HG03039 (cell line): ENCODE results near the gene TUBA4A.
"Not testable (repeated sequence)": the region's sequence is repeated elsewhere in the genome, so short reads cannot be mapped to it uniquely, and the experiment has no call there.

Experiments used
- ATAC-seq: cut with Tn5 transposase; IDR thresholded peaks from one replicate; pipeline ENCODE4 v1.9.1; 2021; ENCODE audit warnings: mild to moderate bottlenecking, moderate library complexity; ENCODE audit not compliant: unreplicated experiment

The TUBA4A gene

DNA sequence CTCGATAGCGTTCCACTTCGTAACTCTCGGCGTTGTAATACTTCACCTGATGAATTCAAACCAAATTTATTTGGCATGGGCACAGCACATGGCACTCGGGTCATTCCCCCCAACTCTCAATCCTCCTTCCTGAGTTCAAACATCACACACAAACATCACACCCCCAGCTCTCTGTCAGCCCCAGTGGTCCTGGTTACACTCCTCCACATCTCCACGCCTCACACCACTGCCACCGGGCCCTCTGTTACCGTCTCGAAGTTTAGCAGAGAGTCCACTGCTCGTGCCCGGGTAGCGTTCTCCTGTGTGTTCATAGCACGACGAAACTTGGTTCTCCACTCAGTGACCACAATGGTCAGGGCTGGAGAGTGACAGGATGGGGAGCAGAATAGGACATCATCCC is 39.6 kb downstream of the TUBA4A start:
- ATAC-seq = no peak

DNA sequence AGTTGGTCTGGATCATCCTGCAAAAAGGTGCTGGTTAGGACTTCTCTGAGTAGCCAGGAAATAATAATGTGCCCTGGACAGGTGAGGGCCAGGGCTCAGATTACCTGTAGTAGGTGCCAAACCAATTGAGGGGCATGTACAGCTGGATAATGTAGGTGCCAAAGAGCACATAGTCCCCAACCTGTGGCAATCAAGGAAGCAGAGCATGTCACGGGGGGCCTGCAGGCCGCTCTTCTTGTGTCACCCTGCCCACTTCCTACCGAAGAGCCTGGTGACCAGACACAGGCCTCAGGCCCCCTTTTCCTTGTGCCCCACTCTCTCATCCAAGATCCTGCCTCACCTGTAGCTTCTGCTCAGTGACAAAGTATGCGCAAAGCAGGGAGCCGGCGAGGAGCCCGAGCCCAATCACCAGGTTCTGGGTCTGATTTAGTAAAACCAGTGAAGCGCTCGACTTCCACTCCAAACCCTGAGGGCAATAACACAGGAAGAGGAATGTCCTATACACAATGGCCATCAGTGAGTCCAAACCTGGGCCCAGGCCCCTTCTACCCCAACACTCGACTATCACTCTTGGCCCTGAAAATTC is 40.1 kb downstream of the TUBA4A start:
- ATAC-seq = no peak

DNA sequence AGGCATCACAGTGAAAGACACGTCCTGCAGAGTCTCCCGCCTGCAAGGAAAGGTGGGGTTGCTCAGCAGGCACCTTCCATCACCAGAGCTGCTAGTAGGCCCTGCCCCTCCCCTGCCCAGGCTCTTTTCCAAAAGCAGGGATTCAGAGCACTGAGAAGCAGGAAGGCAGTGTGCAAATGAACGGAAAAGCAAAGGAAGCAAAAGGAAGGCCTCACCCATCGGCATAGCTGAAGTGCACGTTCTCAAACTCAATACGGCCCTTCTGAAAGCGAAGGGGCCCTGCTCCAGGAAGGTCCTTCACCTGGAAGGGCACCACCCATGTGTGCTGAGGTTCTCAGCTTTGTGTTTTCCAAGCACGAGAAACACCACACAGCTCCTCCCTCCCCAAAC is 40.7 kb downstream of the TUBA4A start:
- ATAC-seq = no peak

DNA sequence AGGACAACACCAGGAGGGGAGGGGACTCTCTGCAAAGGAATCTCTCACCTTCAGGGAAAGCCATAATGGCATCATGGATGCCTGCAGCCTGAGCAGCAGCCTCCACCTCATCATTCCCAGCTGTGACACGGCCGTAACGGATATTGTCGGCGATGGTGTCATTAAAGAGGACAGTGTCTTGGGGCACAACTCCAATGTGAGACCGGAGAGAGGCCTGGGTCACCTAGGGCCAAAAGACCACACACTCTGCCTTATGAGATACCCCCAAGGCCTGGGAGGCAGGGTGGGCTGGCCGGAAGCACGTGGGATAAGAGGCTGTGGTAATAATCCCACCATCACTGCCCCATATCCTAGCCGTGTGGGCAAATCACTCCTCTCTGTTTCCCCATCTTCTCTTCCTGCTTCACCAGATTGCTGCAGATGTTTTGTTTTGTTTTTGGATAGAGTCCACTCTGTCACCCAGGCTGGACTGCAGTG is 42.8 kb downstream of the TUBA4A start:
- ATAC-seq = no peak

DNA sequence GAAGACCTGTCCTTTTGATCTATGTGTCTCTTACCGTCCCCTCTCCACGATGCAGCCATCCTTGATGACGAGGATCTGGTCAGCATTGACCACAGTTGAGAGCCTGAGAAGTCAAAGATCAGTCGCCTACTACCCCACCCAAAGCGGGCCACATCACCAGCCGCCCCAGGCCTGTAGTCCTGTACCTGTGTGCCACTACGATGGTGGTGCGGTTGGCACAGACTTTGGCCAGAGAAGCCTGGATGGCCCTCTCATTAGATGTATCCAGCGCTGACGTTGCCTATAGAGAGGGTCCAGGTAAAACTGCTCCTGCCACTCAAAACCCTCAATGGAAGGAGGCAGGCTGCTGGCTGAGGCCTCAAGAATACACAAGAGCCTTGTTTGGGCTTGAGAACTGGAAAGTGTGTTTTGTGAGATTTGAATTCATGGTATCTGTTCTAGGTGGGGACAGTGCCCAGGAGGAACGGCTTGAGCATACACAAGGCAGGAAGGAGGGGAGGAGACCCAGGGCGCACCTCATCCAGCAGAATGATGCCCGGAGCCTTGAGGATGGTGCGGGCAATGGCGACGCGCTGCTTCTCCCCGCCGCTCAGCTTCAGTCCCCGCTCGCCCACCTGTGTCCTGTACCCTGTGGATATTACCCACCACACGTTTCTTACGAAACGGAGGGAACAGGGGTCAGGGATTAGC is 43.4 kb downstream of the TUBA4A start:
- no peak for ATAC-seq

DNA sequence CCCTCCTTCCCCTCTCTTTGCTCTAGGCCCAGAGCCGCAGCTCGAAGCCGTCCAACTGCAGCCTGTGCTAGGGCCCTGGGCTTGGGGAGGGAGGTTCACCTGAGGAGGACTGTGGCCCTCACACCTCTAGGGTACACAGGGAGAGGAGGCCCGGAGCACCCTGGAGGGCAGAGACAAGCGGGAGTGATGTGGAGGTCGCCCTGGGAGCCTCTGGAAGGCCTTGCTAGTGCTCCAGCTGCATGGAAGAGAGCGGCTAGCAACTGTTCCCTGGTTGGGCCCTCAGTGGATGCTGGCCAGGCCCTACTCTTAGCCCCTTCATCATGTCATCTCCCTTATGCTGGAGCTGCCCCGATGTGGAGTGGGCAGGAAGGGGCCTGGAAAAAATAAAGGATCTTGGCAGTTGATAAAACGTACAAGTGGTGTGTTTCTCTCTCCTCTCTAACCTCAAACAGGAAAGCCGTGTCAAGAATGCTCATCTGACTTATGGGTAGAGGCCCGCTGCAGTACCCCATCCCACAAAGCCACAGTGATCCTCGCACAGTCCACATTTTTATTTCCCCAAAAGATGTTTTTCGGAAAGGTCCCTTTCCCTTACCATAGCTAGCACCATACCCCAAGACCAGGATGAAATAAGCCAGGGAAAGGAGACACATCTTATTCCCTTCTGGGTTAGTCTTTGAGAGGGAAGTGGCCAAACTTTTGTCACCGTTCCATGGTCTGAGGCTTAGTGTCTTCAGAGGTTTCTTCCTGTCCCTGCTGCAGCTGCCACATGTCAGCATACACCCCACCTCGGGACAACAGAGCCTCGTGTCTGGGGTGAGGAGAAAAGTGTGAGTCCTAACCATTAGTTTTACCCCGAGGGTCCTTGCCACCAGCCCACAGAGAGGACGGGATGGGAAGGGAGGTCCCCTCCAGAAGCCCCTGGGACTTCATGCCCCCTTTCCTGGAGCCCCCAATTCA is 44.2 kb downstream of the TUBA4A start:
- no peak for ATAC-seq

DNA sequence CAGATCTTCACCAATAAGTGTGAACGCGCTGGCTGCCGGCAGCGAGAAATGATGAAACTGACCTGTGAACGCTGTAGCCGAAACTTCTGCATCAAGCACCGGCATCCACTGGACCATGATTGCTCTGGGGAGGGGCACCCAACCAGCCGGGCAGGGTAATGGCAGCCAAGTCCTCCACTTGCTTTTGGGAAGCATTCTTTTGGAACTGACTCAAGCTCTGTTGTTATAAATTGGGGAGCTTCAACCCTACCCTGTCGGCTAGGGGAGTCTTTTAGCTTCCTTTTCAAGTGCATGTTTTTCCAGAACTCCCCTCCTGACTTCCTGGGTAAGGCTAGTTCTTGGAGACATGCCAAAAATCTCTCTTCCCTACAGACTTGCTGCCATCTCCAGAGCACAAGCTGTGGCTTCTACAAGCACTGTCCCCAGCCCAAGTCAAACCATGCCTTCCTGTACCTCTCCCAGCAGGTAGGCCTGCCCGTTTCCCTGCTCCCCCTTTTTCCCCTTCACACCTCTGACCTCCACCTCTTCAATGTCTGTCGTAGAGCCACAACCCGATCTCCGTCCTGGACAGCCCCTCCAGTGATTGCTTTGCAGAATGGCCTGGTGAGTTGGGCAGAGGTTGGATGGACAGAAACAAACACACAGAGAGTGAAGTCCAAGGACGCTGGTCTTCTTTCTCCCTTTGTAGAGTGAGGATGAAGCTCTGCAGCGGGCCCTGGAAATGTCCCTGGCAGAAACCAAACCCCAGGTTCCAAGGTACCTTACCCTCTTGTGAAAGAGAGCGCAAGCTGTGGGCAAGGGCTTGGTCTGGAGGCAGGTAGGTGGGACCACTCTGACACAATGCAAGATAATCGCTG is 45.6 kb downstream of the TUBA4A start:
- no peak for ATAC-seq

DNA sequence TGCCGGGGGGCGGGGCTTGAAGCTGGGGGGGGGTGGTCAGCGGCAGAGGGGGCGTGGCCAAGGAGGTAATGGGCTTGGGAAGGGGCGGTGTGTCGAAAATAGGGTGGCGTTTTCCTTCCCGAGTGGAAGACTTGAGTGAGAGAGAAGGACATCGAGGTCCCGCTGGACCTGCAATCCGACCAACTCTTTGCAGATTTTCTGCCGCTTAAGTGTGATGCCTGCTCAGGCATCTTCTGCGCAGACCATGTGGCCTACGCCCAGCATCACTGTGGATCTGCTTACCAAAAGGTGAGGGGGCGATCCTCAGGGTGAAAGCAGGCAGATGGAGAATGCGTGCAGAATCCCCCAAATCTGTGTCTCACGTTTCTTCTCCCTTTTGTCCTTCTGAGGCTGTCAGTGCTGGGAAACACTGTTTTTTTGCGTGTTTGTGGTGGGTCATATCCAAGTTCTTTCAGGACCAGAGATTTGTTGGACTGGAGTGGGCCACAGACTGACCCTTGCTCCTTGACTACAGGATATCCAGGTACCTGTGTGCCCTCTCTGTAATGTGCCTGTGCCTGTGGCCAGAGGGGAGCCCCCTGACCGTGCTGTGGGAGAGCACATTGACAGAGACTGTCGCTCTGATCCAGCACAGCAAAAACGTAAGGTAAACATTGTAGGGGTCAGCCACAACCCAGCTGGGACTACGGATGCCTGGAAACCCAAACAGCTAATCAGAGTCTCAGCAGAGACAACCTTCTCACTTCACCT is 46.4 kb downstream of the TUBA4A start:
- ATAC-seq = no peak

DNA sequence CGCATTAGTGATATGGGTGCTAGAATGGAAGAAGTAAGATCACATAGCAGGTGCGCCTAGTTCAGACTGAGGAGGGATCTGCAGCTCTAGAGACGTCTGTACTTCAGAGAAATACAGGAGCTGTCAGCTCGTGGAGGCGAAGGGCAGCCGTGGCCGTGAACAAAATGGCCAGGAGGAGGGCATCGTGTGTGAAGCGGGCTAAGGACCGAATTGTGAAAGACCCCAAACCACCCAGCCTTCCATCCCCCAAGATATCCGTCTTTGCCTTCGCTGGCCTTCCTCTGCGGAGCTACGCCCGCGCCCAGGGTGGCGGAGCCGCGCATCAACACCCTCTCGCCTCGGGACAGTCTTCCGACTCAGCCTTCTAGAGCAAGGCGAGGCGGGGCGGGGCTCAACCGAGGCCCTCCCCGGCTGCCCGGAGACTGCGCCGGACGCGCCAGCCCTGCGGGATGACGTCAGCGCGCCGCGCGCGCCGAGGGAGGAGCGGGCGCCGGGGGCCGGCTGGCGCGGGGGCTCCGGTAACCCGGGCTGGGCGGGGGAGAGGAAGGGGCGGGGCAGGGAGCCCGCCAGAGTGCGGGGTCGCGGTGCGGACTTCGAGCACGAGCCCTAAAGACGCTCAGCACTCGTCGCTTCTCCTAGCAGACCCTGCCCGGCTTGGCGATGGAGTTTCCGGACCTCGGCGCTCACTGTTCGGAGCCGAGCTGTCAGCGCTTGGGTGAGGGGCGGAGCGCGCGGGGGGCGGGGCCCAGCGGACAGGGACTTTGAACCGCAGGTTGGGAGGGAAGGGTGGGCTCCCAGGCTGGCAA is 47.2 kb downstream of the TUBA4A start, which contains the start of gene ZFAND2B:
Gene ZFAND2B (plus strand): TSS at position 455 of the 806 bp plus-strand sequence. CDS start 206 bp downstream, at position 661.
- peak; percentile 96 for ATAC-seq

DNA sequence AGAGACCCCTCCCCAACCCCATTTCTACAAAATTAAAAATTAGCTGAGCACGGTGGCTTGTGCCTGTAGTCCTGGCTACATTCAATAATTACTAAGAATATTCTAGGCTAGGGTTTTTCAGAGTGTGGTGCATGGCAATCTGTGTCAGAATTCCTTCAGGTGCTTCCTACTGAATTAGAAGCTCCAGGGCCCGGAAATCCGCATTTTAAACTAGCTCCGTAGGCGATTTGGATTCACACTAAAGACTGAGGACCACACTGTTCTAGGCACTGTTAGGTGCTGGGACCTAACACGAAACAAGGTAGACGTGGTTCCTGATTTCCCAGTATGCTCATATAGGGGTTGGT is 47.8 kb downstream of the TUBA4A start:
- ATAC-seq = no peak

DNA sequence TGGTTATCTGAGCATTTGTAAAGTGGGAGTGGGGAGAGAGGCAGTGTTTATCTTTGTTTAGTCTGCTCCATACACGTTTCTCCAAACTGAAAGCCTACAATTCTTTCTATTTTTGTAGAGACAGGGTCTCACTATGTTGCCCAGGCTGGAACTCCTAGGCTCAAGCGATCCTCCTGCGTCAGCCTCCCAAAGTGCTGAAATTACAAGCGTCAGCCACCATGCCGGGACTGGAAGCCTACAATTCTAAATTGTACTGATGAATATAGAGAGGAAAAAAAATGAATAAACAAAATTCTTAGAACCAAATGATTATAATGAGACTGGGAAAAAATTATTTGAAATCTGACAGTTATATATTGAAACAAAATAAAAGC is 48.6 kb downstream of the TUBA4A start:
- no peak for ATAC-seq

DNA sequence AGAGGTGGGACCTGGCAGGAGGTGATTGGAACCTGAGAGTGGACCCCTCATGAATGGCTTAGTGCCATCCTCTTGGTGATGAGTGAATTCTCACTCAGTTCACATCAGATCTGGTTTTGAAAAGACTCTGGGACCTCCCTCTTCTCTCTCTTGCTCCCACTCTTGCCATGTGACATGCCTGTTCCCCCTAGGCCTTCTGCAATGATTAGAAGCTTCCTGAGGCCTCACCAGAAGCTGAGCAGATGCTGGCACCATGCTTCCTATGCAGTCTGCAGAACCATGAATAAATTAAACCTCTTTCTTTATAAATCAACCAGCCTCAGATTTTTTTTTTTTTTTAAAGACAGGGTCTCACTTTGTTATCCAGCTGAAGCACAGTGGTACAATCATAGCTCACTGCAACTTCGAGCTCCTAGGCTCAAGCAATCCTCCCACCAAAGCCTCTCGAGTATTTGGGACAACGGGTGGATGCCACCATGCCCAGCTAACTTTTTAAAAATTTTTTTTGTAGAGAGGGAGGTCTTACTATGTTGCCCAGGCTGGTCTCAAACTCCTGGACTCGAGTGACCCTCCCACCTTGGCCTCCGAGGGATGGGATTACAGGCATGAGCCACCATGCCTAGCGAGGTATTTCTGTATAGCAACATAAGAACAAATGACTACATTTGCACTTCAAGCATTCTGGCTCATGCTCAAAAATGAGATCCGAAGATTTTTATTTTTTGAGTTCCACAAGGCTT is 49.1 kb downstream of the TUBA4A start:
- no peak for ATAC-seq

DNA sequence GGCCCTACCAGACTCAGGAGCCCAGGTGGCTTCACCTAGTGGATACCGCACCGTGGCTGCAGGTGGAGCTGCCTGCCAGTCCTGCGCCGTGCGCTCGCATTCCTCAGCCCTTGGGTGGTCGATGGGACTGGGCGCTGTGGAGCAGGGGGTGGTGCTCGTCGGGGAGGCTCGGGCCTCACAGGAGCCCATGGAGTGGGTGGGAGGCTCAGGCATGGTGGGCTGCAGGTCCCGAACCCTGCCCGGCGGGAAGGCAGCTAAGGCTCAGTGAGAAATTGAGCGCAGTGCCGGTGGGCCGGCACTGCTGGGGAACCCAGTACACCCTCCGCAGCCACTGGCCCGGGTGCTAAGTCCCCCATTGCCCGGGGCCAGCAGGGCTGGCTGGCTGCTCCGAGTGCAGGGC is 52.4 kb downstream of the TUBA4A start:
- ATAC-seq = not testable (repeated sequence)

DNA sequence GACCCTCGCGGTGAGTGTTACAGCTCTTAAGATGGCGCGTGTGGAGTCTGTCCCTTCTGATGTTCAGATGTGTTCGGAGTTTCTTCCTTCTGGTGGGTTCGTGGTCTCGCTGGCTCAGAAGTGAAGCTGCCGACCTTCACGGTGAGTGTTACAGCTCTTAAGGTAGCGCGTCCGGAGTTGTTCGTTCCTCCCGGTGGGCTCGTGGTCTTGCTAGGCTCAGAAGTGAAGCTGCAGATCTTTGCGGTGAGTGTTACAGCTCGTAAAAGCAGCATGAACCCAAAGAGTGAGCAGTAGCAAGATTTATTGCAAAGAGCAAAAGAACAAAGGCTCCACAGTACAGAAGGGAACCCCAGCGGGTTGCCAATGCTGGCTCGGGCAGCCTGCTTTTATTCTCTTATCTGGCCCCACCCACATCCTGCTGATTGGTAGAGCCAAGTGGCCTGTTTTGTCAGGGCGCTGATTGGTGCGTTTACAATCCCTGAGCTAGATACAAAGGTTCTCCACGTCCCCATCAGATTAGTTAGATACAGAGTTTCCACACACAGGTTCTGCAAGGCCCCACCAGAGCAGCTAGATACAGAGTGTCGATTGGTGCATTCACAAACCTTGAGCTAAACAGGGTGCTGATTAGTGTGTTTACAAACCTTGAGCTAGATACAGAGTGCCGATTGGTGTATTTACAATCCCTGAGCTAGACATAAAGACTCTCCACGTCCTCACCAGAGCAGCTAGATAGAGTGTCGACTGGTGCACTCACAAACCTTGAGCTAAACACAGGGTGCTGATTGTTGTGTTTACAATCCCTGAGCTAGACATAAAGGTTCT is 53.0 kb downstream of the TUBA4A start:
- ATAC-seq = not testable (repeated sequence)
